Upper lobe of left lung (tissue), 6 donors: ENCODE data around the gene CHCHD3. TPM values are rescaled to one million over a fixed set of nuclear protein-coding genes. Genes with fewer than 3 reads are reported as not detected.

ENCODE experiments used
- ATAC-seq, 2 donors: fragments of 200-7000 bp; cut with Tn5 transposase; one replicate each; pipeline ENCODE4 v1.9.1; 2022; ENCODE audit warnings: mild to moderate bottlenecking in 2 of 2, moderate library complexity in 2 of 2; ENCODE audit not compliant: low FRiP score in 2 of 2
- DNase-seq, 2 donors: peaks; one replicate each; pipeline ENCODE4 v3.0.0-alpha.2; 2019 to 2020
- H3K27ac ChIP-seq, 4 donors: fragments of 200-600 bp; sonication (generic); one replicate each; pipeline ENCODE4 v1.5.1; 2016 to 2019
- H3K27me3 ChIP-seq, 4 donors: fragments of 200-600 bp; sonication (generic); one replicate each; pipeline ENCODE4 v1.5.1; 2017 to 2019
- H3K36me3 ChIP-seq, 4 donors: fragments of 200-600 bp; sonication (generic); one replicate each; pipeline ENCODE4 v1.5.1; 2016 to 2019
- H3K4me1 ChIP-seq, 4 donors: fragments of 200-600 bp; sonication (generic); one replicate each; pipeline ENCODE4 v1.5.1; 2018 to 2019
- H3K4me3 ChIP-seq, 4 donors: fragments of 200-600 bp; sonication (generic); one replicate each; pipeline ENCODE4 v1.5.1; 2017 to 2019; ENCODE audit warnings: mild to moderate bottlenecking in 2 of 4, moderate library complexity in 1 of 4
- H3K9me3 ChIP-seq, 4 donors: fragments of 200-600 bp; sonication (generic); one replicate each; pipeline ENCODE4 v1.5.1; 2018 to 2019
- EP300 ChIP-seq, 4 donors: sonication (generic); formaldehyde crosslinking; IDR thresholded peaks; one replicate each; pipeline ENCODE4 v1.5.1; 2017; ENCODE audit warnings: antibody characterized with exemption in 4 of 4, control low read depth in 2 of 4
- POLR2A ChIP-seq, 4 donors: fragments of 450-650 bp; IDR thresholded peaks; one replicate each; pipeline ENCODE4 v1.5.1; 2016 to 2017; ENCODE audit warnings: antibody characterized with exemption in 4 of 4, mild to moderate bottlenecking in 2 of 4
- POLR2AphosphoS5 ChIP-seq, 2 donors: sonication (generic); formaldehyde crosslinking; IDR thresholded peaks; one replicate each; pipeline ENCODE4 v1.5.1; 2017; ENCODE audit warnings: antibody characterized with exemption in 2 of 2
- WGBS, 2 donors: methylation state at CpG; one replicate each; pipeline ENCODE4 v1.1.5; 2017 to 2018; 5-methylcytosine and 5-hydroxymethylcytosine counted together
- total RNA-seq, 6 donors: library from RNA; depleted of rRNA in 4 of 6; stranded (reverse); fragments of >200 nt in 4 of 6; gene quantifications; one replicate each; pipeline versions ENCODE4 v1.1.0 to v1.2.1, GENCODE V29; 2016 to 2021
- TF ChIP-seq, protein P1 (sequence below), 6 experiments: fragments of 450-650 bp in 4 of 6; fragments of 200-600 bp in 2 of 6; sonication (generic) in 2 of 6; IDR thresholded peaks; one replicate each; pipeline ENCODE4 v1.5.1; 2016 to 2019; ENCODE audit warnings: antibody characterized with exemption in 6 of 6
- donor health status: DM: no; HTN: no; CAD: no; lungs with moderate emphysema.
- donor health status: DM: no; HTN: yes; CAD: no; lungs with severe emphysema.

The CHCHD3 gene
- total RNA-seq, 6 donors from 2014 or later: 42.6 to 54.5 (median 48.6) TPM

DNA sequence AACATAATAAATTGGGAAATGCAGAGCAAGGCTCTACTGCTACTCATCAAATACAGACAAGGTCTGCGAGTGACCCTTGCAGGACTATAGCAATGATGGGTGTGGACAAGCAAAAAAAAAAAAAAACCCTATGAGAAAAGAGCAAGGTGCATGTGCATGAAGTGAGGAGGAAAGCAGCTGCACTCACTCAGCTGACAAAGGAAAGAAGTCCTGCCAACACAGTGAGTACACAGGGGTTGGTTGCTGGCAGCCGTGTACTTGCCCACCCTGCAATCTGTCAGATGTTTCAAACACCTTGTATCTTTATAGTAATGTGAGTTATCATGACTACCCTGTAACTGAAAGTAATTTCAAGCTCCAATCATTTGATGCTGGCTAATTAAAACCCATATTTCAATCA is 20.5 kb downstream of the CHCHD3 start:
- TF ChIP-seq EP300 (IDR thresholded peaks at IDR 0.05): no peak
- TF ChIP-seq POLR2A (IDR thresholded peaks at IDR 0.05): no peak
- no peak for TF ChIP-seq POLR2AphosphoS5 (IDR thresholded peaks at IDR 0.05)
- TF ChIP-seq, protein P1, sequence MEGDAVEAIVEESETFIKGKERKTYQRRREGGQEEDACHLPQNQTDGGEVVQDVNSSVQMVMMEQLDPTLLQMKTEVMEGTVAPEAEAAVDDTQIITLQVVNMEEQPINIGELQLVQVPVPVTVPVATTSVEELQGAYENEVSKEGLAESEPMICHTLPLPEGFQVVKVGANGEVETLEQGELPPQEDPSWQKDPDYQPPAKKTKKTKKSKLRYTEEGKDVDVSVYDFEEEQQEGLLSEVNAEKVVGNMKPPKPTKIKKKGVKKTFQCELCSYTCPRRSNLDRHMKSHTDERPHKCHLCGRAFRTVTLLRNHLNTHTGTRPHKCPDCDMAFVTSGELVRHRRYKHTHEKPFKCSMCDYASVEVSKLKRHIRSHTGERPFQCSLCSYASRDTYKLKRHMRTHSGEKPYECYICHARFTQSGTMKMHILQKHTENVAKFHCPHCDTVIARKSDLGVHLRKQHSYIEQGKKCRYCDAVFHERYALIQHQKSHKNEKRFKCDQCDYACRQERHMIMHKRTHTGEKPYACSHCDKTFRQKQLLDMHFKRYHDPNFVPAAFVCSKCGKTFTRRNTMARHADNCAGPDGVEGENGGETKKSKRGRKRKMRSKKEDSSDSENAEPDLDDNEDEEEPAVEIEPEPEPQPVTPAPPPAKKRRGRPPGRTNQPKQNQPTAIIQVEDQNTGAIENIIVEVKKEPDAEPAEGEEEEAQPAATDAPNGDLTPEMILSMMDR (IDR thresholded peaks at IDR 0.05): no peak
- Histone ChIP-seq H3K27ac (no peak overlapping the region), H3K4me3 (no peak overlapping the region), H3K27me3 (no peaks in the 10 kb centered on the region), H3K4me1 (peaks cover 0 to 6% (median 2%) of the 10 kb centered on the region in 4 donors), H3K9me3 (no peaks in the 10 kb centered on the region), H3K36me3 (no peaks in the 10 kb centered on the region)
- WGBS, 2 donors: 86 to 90% methylated on average over 2 of the region's 2 CpGs
- no peak for DNase-seq
- ATAC-seq: no peak

- no peaks in the 10 kb centered on the region for H3K36me3 ChIP-seq
- DNase-seq (no peak), ATAC-seq (no peak)
- H3K27me3 ChIP-seq: no peaks in the 10 kb centered on the region
- TF ChIP-seq POLR2AphosphoS5 (IDR thresholded peaks at IDR 0.05): no peak
- TF ChIP-seq, protein P1 (IDR thresholded peaks at IDR 0.05): no peak
- TF ChIP-seq EP300 (IDR thresholded peaks at IDR 0.05): no peak
- 73 to 81% methylated on average over 6 of the region's 6 CpGs for WGBS, 2 donors
- no peak overlapping the region for H3K27ac ChIP-seq
- no peak overlapping the region for H3K4me3 ChIP-seq
- peaks cover 0 to 8% (median 2%) of the 10 kb centered on the region in 4 donors for H3K4me1 ChIP-seq
- no peaks in the 10 kb centered on the region for H3K9me3 ChIP-seq
These were observed 21.9 kb downstream of the CHCHD3 start for GRCh38 chr7:133060004-133060403.

DNA sequence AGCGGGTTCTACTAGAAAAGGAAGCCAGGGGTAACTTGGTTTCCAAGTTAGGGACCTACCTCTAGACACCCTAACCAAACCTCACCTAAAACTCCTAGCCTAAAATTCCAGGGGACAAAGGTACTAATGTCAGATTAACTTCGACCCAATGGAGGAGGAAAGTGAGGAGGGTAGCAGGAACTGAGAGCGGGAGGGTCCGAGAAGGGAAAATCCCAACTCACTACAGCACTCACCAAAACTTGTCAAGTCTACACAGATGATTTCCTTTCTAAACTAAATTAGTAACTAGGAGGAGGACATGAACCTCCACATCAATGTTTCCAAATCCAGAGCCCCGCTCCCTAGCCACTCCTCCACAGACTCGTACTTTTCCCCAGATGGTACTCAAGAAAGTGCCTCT is 22.6 kb downstream of the CHCHD3 start:
- no peak for DNase-seq
- no peak for ATAC-seq
- Histone ChIP-seq H3K4me3 (no peak overlapping the region), H3K27me3 (no peaks in the 10 kb centered on the region), H3K36me3 (no peaks in the 10 kb centered on the region), H3K4me1 (peaks cover 0 to 8% (median 2%) of the 10 kb centered on the region in 4 donors), H3K27ac (no peak overlapping the region), H3K9me3 (no peaks in the 10 kb centered on the region)
- 92 to 95% methylated on average over 6 of the region's 6 CpGs for WGBS, 2 donors
- TF ChIP-seq, protein P1 (IDR thresholded peaks at IDR 0.05): no peak
- TF ChIP-seq EP300 (IDR thresholded peaks at IDR 0.05): no peak
- no peak for TF ChIP-seq POLR2A (IDR thresholded peaks at IDR 0.05)
- no peak for TF ChIP-seq POLR2AphosphoS5 (IDR thresholded peaks at IDR 0.05)

GRCh38 chr7:133056370-133057238 is 25.3 kb downstream of the CHCHD3 start:
- H3K27me3 ChIP-seq: no peaks in the 10 kb centered on the region
- TF ChIP-seq EP300 (IDR thresholded peaks at IDR 0.05) (no peak), POLR2AphosphoS5 (IDR thresholded peaks at IDR 0.05) (no peak), POLR2A (IDR thresholded peaks at IDR 0.05) (no peak)
- TF ChIP-seq, protein P1 (IDR thresholded peaks at IDR 0.05): no peak
- H3K4me3 ChIP-seq: no peak overlapping the region
- no peaks in the 10 kb centered on the region for H3K9me3 ChIP-seq
- H3K27ac ChIP-seq: no peak overlapping the region
- no peaks in the 10 kb centered on the region for H3K36me3 ChIP-seq
- DNase-seq (no peak), ATAC-seq (no peak)
- H3K4me1 ChIP-seq: peaks cover 4 to 14% (median 7%) of the 10 kb centered on the region in 4 donors
- WGBS, 2 donors: 82% methylated on average over 4 of the region's 4 CpGs
